Right lung (tissue), 5 donors: ENCODE measurements around the gene KMT2E. TPM values are rescaled to one million over a fixed set of nuclear protein-coding genes. Genes with fewer than 3 reads are reported as not detected.
"Not testable (repeated sequence)": the region's sequence is repeated elsewhere in the genome, so short reads cannot be mapped to it uniquely, and the experiment has no call there.

Experiments used
- DNase-seq, 2 donors: peaks; one replicate each; pipeline ENCODE4 v3.0.0-alpha.2; 2013
- polyA plus RNA-seq, 5 donors: library from polyadenylated mRNA; unstranded; fragments of 120-200 nt; gene quantifications; one replicate each; pipeline versions ENCODE4 v1.2.1 to v1.2.3, GENCODE V29; 2013; ENCODE audit warnings: inconsistent platforms in 1 of 5, low replicate concordance in 1 of 5; ENCODE audit not compliant: insufficient read length in 5 of 5, insufficient read depth in 1 of 5

Gene KMT2E
- polyA plus RNA-seq, 5 donors = 55.2 to 97.1 (median 90.6) TPM

- not testable (repeated sequence) for DNase-seq
These were observed 8.5 kb upstream of the KMT2E start for GRCh38 chr7:105005486-105005885.

- peak; percentile 49 to 57 for DNase-seq
These were observed 7.5 kb upstream of the KMT2E start for GRCh38 chr7:105006367-105007136.

- DNase-seq = no peak
These were observed 6.7 kb upstream of the KMT2E start for GRCh38 chr7:105007298-105007697.

GRCh38 chr7:105009667-105010503, 4.1 kb upstream of the KMT2E start:
- no peak for DNase-seq

- peak in 1 of 2 donors; percentile 15 for DNase-seq
These were observed 3.4 kb upstream of the KMT2E start for GRCh38 chr7:105010504-105011130.

- peak in 1 of 2 donors; percentile 20 for DNase-seq
These were observed 2.7 kb upstream of the KMT2E start for GRCh38 chr7:105011141-105011830.

- peak in 1 of 2 donors; percentile 16 for DNase-seq
These were observed 2.0 kb upstream of the KMT2E start for GRCh38 chr7:105011831-105012502.

- DNase-seq = peak; percentile 99
These were observed 1.3 kb upstream of the KMT2E start for GRCh38 chr7:105012503-105013220.

GRCh38 chr7:105013221-105013815, 687 bp upstream of the KMT2E start:
- peak; percentile 95 for DNase-seq

- peak; percentile 62 to 76 for DNase-seq
These were observed 836 bp downstream of the KMT2E start for GRCh38 chr7:105014693-105015389.

GRCh38 chr7:105015390-105015965, 1.5 kb downstream of the KMT2E start:
- DNase-seq = peak; percentile 42 to 65

GRCh38 chr7:105016068-105016708, 2.2 kb downstream of the KMT2E start:
- no peak for DNase-seq

GRCh38 chr7:105016709-105017656, 3.0 kb downstream of the KMT2E start:
- no peak for DNase-seq

GRCh38 chr7:105017657-105018365, 3.8 kb downstream of the KMT2E start:
- no peak for DNase-seq

- no peak for DNase-seq
These were observed 5.3 kb downstream of the KMT2E start for GRCh38 chr7:105019269-105019668.

- DNase-seq = no peak
These were observed 6.9 kb downstream of the KMT2E start for GRCh38 chr7:105020926-105021325.

- DNase-seq = no peak
These were observed 7.3 kb downstream of the KMT2E start for GRCh38 chr7:105021352-105021751.
